HG03439 (cell line): ENCODE results near the gene LOXL4.

Experiments
- ATAC-seq: cut with Tn5 transposase; IDR thresholded peaks from one replicate; pipeline ENCODE4 v1.9.1; 2021; ENCODE audit warnings: mild to moderate bottlenecking, moderate library complexity; ENCODE audit not compliant: unreplicated experiment

LOXL4 gene

GRCh38 chr10:98265403-98266378 is 2.3 kb downstream of the LOXL4 start:
- ATAC-seq = no peak

- ATAC-seq = no peak
These were observed 3.5 kb downstream of the LOXL4 start for GRCh38 chr10:98264378-98265065.

- no peak for ATAC-seq
These were observed 4.9 kb downstream of the LOXL4 start for GRCh38 chr10:98263088-98263487.

GRCh38 chr10:98262571-98262970 is 5.4 kb downstream of the LOXL4 start:
- no peak for ATAC-seq

- no peak for ATAC-seq
These were observed 6.3 kb downstream of the LOXL4 start for GRCh38 chr10:98261436-98262277.

- ATAC-seq = no peak
These were observed 7.2 kb downstream of the LOXL4 start for GRCh38 chr10:98260752-98261151.

- ATAC-seq = no peak
These were observed 7.6 kb downstream of the LOXL4 start for GRCh38 chr10:98260350-98260749.

- no peak for ATAC-seq
These were observed 8.2 kb downstream of the LOXL4 start for GRCh38 chr10:98259606-98260315.

- ATAC-seq = no peak
These were observed 9.1 kb downstream of the LOXL4 start for GRCh38 chr10:98258683-98259454.

GRCh38 chr10:98257961-98258360 is 10.0 kb downstream of the LOXL4 start:
- ATAC-seq = no peak

- no peak for ATAC-seq
These were observed 10.8 kb downstream of the LOXL4 start for GRCh38 chr10:98257198-98257597.

- no peak for ATAC-seq
These were observed 11.3 kb downstream of the LOXL4 start for GRCh38 chr10:98256692-98257091.

GRCh38 chr10:98255146-98255877 is 12.7 kb downstream of the LOXL4 start:
- ATAC-seq = no peak

- no peak for ATAC-seq
These were observed 13.6 kb downstream of the LOXL4 start for GRCh38 chr10:98254234-98254974.

- ATAC-seq = no peak
These were observed 14.5 kb downstream of the LOXL4 start for GRCh38 chr10:98253499-98253898.

- no peak for ATAC-seq
These were observed 15.5 kb downstream of the LOXL4 start for GRCh38 chr10:98252464-98252863.

GRCh38 chr10:98251399-98251798 is 16.6 kb downstream of the LOXL4 start:
- no peak for ATAC-seq

GRCh38 chr10:98249134-98249533 is 18.9 kb downstream of the LOXL4 start:
- ATAC-seq = no peak
